IPS-20b (cell line): ENCODE measurements around the gene TRAF7.

Experiments
- H3K27ac ChIP-seq: one replicate; pipeline ENCODE4 v1.5.1; 2013; ENCODE audit warnings: low read length
- H3K27me3 ChIP-seq: 2 replicates; pipeline ENCODE4 v1.6.1; 2013; ENCODE audit warnings: mild to moderate bottlenecking, low read length, inconsistent platforms; ENCODE audit not compliant: insufficient read depth
- H3K36me3 ChIP-seq: 2 replicates; pipeline ENCODE4 v1.6.1; 2013; ENCODE audit warnings: low read depth, mild to moderate bottlenecking, inconsistent platforms, low read length, moderate library complexity; ENCODE audit not compliant: insufficient read depth
- H3K4me1 ChIP-seq: 2 replicates; pipeline ENCODE4 v1.6.1; 2013; ENCODE audit warnings: mild to moderate bottlenecking, control low read depth, inconsistent platforms, low read length, moderate library complexity; ENCODE audit not compliant: insufficient read depth
- H3K4me3 ChIP-seq: 2 replicates; pipeline ENCODE4 v1.5.1; 2013; ENCODE audit warnings: mild to moderate bottlenecking, low read length, inconsistent platforms
- H3K9ac ChIP-seq: 2 replicates; pipeline ENCODE4 v1.6.1; 2013; ENCODE audit warnings: low read depth, mild to moderate bottlenecking, inconsistent platforms, low read length, moderate library complexity
- H3K9me3 ChIP-seq: 2 replicates; pipeline ENCODE4 v1.6.1; 2013; ENCODE audit warnings: mild to moderate bottlenecking, low read depth, low read length, inconsistent platforms; ENCODE audit not compliant: insufficient read depth

TRAF7 gene

DNA sequence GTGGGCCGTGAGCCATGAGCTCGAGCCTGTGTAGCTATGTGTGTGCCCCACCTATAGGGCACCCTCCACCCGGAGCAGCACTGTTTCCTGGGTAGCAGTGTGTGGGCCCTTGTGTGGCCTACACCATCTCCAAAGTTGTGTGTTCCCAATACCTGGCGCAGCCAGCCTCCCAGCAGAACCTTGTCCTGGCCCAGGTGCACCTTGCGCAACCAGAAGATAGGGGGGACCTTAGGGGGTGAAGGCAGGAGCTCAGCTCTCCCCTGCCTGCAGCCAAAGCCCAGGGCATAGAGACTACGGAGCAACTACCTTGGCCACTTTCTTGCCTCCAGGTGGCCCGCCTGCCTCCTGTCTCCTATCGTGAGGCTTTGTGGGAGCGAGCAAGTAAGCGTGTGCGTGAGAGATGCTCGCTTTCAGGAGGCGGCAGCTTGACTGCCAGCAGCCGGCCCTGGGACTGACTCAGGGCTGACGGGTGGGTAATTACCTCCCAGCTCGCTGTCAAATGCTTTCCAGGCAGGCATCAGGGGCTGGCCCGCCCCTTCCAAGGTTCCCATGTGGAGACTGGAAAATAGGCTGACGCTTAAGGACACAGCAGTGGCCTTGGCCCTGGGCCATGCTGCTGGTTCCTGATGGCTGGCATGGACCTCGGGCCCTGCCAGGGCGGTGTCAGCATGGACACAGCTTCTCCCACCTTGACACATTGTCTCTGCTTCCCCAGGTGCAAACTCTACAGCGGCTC is 19.0 kb downstream of the TRAF7 start:
- Histone ChIP-seq H3K4me3 (no peak overlapping the region), H3K36me3 (peaks cover 43% of the 10 kb centered on the region), H3K9me3 (no peaks in the 10 kb centered on the region)

DNA sequence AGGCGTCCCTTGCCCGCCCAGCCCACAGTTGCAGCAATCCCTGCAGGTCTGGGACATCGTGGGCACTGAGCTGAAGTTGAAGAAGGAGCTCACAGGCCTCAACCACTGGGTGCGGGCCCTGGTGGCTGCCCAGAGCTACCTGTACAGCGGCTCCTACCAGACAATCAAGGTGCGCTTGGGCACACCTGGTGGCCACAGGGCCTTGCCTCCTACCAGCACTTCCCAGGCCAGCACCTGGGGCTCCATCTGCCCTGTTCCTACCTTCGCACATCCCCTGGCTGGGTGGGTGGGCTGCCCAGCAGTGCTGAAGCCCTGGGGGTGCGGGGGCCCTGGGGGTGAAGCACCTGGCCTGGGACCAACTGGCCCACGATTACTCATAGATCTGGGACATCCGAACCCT is 19.9 kb downstream of the TRAF7 start:
- Histone ChIP-seq H3K4me3 (no peak overlapping the region), H3K9me3 (no peaks in the 10 kb centered on the region), H3K4me1 (no peaks in the 10 kb centered on the region), H3K36me3 (peaks cover 43% of the 10 kb centered on the region), H3K27me3 (no peaks in the 10 kb centered on the region), H3K9ac (no peak overlapping the region), H3K27ac (no peak overlapping the region)

More for the DNA sequence above, 19.0 kb downstream of the TRAF7 start:
- no peaks in the 10 kb centered on the region for H3K4me1 ChIP-seq
- H3K27me3 ChIP-seq, result no peaks in the 10 kb centered on the region
- no peak overlapping the region for H3K9ac ChIP-seq
- H3K27ac ChIP-seq, result no peak overlapping the region

DNA sequence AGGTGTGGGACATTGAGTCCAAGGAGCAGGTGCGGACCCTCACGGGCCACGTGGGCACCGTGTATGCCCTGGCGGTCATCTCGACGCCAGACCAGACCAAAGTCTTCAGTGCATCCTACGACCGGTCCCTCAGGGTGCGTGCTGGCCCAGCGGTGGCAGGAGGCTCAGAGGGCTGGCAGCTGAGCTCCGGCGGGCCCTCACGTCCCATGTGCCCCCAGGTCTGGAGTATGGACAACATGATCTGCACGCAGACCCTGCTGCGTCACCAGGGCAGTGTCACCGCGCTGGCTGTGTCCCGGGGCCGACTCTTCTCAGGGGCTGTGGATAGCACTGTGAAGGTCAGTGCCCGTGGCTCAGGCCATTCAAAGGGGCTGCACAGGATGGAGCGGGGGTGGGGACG is 20.5 kb downstream of the TRAF7 start:
- H3K4me1 ChIP-seq, result no peaks in the 10 kb centered on the region
- H3K9me3 ChIP-seq, result no peaks in the 10 kb centered on the region
- no peak overlapping the region for H3K9ac ChIP-seq
- H3K27me3 ChIP-seq, result no peaks in the 10 kb centered on the region
- H3K27ac ChIP-seq, result no peak overlapping the region
- no peak overlapping the region for H3K4me3 ChIP-seq
- peaks cover 43% of the 10 kb centered on the region for H3K36me3 ChIP-seq

DNA sequence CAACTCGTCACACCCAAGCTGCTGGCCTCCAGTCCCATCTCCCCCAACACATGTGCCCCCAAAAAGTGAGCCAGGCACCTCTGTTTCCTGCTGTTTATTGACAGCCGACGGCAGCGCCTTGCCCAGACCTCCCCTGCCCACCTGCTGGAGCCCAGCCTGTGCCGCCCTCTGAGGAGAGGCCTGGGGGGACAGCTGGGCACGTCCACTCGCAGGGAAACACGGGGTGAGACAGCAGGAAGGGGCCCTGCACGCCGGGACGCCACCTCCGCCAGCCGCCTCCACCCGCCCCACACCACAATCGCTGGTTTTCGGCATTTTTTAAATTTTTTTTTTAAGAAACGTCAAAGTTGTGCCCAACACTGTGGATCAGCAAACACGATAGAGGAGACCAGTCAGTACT is 21.5 kb downstream of the TRAF7 start:
- H3K27ac ChIP-seq, result no peak overlapping the region
- no peaks in the 10 kb centered on the region for H3K27me3 ChIP-seq
- H3K9me3 ChIP-seq, result no peaks in the 10 kb centered on the region
- H3K4me1 ChIP-seq, result no peaks in the 10 kb centered on the region
- H3K4me3 ChIP-seq, result no peak overlapping the region
- peaks cover 36% of the 10 kb centered on the region for H3K36me3 ChIP-seq
- no peak overlapping the region for H3K9ac ChIP-seq

DNA sequence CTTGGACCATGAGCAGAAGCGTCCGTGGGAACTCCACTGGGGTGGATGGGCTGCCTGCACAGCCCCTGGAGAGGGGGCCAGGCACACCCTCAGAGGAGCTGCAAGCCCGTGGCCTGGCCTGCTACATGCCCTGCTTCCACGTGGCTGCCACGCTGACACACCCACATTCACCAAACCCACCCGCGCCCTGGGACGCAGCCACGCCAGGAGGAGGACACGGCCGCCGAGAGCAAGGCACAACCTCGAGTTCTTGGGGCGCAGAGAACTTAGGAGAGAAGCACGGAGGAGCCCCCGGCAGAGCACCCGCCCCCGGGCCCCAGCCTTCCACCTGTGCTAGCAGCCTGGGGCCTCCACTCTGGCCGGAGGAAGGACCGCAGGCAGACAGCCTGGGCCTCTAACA is 22.0 kb downstream of the TRAF7 start:
- no peaks in the 10 kb centered on the region for H3K4me1 ChIP-seq

DNA sequence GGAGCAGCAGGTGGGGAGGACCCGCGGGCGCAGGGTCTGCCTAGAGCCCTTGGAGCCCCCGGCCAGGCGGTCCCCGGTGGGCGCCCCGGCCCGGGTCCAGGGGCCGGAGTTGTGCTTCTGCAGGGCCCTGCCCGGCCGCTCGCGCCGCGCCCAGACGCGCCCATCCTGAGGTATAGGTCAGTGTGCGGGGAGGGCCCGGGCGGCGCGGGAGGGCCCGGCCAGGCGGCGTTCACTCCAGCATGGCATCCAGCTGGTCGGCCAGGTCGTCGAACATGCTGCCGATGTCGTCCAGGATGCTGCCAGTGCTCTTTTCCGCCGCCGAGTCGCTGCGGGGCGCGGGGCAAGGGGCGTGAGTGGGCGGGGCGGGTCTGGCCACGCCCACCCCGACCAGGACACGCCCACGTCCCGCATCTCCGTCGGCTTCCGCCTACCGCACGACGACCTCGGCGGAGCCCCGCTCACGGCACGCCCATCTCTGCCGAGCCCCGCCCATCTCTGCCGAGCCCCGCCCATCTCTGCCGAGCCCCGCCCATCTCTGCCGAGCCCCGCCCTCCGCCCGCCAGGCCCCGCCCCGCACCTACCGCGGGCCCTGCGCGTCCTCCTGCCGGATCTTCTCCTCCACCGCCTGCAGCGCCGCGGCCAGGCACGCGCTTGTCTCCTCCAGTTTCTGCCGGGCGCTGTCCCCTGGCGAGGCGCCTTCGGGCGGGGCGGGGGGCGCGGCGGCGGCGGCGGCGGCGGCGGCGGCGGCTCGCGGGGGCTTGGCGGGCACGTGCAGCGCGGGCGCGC is 22.9 kb downstream of the TRAF7 start:
- H3K27me3 ChIP-seq, result no peaks in the 10 kb centered on the region
- peaks cover 27% of the 10 kb centered on the region for H3K36me3 ChIP-seq
- H3K27ac ChIP-seq, result no peak overlapping the region
- no peak overlapping the region for H3K4me3 ChIP-seq
- no peak overlapping the region for H3K9ac ChIP-seq
- H3K9me3 ChIP-seq, result no peaks in the 10 kb centered on the region
- H3K4me1 ChIP-seq, result no peaks in the 10 kb centered on the region

More for the DNA sequence above, 22.0 kb downstream of the TRAF7 start:
- Histone ChIP-seq H3K4me3 (no peak overlapping the region), H3K9me3 (no peaks in the 10 kb centered on the region), H3K27me3 (no peaks in the 10 kb centered on the region), H3K27ac (no peak overlapping the region), H3K36me3 (peaks cover 34% of the 10 kb centered on the region), H3K9ac (no peak overlapping the region)

DNA sequence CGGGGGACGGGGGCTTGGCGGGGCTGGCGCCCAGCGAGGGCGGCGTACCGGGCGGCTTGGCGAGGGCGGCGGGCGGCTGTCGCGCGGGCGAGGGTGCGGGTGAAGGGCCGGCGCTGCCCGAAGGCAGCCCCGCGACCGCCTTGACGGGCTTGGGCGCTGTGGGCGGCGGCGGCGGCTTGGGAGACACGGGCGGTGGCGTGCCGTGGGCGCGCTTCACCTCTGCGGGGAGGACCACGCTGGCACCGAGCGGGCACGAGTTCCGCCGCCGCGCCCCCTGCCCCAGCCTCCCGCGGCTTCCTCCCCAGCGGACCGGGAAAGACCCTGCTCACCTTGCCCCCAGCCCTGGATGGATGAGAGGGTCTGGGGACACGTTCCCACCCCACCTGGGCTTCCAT is 23.5 kb downstream of the TRAF7 start:
- Histone ChIP-seq H3K36me3 (peaks cover 23% of the 10 kb centered on the region), H3K27ac (no peak overlapping the region), H3K9me3 (no peaks in the 10 kb centered on the region), H3K9ac (no peak overlapping the region), H3K4me1 (no peaks in the 10 kb centered on the region), H3K4me3 (no peak overlapping the region), H3K27me3 (no peaks in the 10 kb centered on the region)

DNA sequence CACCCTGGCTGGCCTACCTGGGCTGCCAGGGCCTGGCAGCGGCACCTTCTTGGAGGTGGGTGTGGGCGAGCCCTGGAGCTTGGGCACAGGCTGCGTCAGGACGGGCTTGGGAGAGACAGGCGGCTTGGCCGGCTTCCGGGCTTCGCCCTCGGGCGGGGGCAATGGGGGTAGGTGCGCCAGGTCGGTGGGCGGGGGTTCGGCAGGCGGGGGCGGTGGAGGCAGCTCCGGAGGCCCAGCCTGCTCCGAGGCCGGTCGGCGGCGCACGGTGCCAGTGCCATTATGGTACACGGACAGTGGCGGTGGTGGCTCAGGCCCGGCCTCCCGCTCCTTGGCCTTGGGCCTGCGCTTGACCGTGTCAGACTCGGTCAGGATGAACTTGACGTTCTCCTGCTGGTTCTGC is 24.0 kb downstream of the TRAF7 start:
- Histone ChIP-seq H3K9me3 (no peaks in the 10 kb centered on the region), H3K36me3 (peaks cover 18% of the 10 kb centered on the region), H3K4me1 (no peaks in the 10 kb centered on the region), H3K4me3 (no peak overlapping the region), H3K9ac (no peak overlapping the region), H3K27ac (no peak overlapping the region), H3K27me3 (no peaks in the 10 kb centered on the region)

DNA sequence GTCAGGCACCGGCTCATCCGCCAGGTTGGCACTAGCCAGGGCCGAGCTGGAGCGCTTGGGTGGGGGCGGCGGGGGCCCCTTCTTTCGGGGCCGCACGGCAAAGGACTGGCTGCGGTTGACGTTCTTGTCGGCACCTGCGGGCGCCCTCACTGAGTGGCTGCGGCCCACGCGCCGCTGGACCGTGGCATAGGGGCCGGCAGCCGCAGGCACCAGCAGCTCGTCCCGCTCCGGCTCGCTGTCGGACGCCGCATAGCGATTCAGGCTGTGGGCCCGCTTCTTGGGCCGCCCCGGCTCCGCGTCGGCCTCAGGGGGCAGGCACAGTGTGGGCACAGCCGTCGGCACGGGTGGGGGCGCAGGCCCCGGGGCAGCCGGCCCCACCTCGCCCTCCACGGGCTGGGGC is 24.9 kb downstream of the TRAF7 start:
- no peaks in the 10 kb centered on the region for H3K27me3 ChIP-seq
- H3K9me3 ChIP-seq, result no peaks in the 10 kb centered on the region
- H3K4me1 ChIP-seq, result no peaks in the 10 kb centered on the region
- H3K9ac ChIP-seq, result no peak overlapping the region
- no peak overlapping the region for H3K4me3 ChIP-seq
- H3K27ac ChIP-seq, result no peak overlapping the region
- H3K36me3 ChIP-seq, result peaks cover 9% of the 10 kb centered on the region

DNA sequence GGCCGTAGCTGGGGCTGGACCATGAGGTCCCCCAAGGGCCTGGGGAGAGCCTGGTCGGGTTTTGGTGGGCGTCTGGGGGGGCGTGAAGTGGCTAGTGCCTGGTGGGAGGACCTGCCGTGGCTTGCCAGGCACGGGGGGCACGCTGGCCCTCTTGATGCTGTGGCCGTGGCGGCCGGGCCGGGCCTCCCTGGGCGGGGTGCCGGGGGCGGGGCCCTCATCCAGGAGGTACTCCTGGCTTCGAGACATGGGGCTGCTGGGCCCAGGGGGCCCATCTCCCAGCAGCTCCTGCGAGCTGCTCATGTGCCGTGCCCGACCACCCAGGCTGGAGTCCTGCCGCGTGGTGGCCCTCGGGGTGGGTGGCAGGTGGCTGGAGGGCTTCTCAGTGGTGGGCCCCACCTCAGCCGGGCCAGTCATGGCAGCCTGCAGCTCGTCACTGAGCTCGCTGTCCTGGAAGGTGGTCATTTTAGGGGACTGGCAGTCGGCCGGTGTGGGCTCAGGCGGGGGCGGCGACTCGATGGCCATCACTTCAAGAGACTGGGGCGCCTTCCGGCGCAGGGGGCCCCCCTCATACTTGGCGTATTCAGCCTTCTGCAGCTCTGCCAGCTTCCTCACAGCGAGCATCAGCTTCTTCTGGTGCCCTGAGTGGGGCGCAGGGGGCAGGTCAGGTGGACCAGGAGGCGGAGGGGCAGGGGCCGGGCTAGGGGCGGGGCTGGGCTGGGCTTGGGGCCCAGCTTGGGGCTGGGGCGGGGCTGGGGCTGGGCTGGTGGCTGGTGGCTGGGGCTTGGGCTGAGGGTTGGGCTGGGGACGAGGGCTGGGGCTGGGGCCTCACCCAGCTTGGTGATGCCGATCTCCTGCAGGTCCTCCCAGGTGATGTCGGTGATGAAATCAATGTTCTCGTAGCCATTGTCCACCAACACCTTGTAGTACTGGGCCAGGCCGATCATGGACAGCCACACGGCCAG is 25.7 kb downstream of the TRAF7 start:
- Histone ChIP-seq H3K27me3 (no peaks in the 10 kb centered on the region), H3K4me1 (no peaks in the 10 kb centered on the region), H3K27ac (no peak overlapping the region), H3K36me3 (peaks cover 1% of the 10 kb centered on the region; the same call in 1 of the 2 replicates), H3K4me3 (no peak overlapping the region), H3K9me3 (no peaks in the 10 kb centered on the region), H3K9ac (no peak overlapping the region)

DNA sequence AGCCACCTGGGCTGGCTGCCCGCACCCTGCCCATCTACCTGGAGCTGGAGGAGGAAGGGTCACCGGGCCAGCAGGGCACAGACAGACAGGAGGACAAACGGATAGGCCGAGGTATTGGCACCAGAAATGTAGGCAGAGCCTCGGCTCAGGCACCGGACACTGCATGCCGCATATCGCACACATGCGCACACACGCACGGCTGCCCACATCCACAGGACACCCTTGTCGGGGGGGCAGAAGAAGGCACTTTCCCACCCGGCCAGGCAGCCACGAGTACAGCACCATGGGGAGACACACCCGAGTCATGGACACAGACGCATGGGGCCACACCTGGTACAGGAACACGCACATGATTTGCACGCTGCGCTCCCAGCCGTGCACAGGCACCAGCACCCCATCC is 26.4 kb downstream of the TRAF7 start:
- Histone ChIP-seq H3K9me3 (no peaks in the 10 kb centered on the region), H3K27ac (no peak overlapping the region), H3K4me3 (no peak overlapping the region), H3K4me1 (no peaks in the 10 kb centered on the region), H3K36me3 (no peaks in the 10 kb centered on the region), H3K9ac (no peak overlapping the region), H3K27me3 (no peaks in the 10 kb centered on the region)
